Hematopoietic multipotent progenitor cell treated with erythropoietin and hydrocortisone succinate and interleukin-3 and kit ligand, for 8 days (in vitro differentiated cells): ENCODE data around the gene FGL2.
"Not testable (repeated sequence)": the region's sequence is repeated elsewhere in the genome, so short reads cannot be mapped to it uniquely, and the experiment has no call there.

ENCODE experiments used
- DNase-seq: peaks from one replicate; pipeline ENCODE4 v3.0.0-alpha.2; 2015

FGL2 gene, protein sequence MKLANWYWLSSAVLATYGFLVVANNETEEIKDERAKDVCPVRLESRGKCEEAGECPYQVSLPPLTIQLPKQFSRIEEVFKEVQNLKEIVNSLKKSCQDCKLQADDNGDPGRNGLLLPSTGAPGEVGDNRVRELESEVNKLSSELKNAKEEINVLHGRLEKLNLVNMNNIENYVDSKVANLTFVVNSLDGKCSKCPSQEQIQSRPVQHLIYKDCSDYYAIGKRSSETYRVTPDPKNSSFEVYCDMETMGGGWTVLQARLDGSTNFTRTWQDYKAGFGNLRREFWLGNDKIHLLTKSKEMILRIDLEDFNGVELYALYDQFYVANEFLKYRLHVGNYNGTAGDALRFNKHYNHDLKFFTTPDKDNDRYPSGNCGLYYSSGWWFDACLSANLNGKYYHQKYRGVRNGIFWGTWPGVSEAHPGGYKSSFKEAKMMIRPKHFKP

DNA sequence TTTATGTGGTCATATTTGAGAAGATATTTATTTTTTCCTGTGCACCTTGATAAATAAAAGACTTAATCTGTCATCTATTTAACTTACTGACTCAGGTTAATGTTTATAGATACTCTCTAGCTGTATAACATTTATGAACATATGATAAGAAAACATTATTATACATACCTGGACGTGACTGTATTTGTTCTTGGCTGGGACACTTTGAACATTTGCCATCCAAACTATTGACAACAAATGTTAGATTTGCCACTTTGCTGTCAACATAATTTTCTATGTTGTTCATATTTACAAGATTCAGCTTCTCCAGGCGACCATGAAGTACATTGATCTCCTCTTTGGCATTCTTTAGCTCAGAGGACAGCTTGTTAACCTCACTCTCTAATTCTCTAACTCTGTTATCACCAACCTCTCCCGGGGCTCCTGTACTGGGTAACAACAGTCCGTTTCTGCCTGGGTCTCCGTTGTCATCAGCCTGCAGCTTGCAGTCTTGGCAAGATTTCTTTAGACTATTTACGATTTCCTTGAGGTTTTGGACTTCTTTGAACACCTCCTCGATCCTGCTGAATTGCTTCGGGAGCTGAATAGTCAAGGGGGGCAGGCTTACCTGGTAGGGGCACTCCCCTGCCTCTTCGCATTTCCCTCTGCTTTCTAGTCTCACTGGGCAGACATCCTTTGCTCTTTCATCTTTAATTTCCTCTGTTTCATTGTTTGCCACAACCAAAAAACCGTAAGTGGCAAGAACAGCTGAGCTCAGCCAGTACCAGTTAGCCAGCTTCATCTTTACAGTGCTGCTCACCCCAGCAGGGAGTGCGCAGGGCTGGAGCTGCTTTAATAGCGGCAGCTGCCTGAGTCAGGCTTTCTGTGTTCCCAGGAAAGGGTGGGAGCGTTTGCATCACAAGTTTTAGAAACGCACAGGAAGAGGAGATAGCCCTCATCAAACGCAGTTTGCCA lies at the start of gene FGL2:
Gene FGL2 (minus strand): TSS at position 807 of the 954 bp plus-strand sequence. CDS start 26 bp downstream, at position 781.
- DNase-seq = no peak

DNA sequence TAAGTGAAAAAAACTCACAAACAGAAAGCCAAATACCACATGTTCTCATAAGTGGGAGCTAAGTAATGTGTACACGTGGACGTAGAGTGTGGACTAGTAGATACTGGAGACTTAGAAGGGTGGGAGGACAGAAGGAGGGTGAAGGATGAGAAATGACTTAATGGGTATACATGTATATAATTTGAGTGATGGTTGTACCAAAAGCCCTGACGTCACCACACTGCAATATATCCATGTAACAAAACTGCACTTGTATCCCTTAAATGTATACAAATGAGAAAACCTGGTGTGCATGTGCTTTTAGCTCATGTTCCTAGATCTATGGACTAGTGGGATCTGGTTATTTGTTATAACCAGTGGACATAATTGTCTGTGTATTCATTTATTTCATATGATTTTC lies 48.5 kb upstream of the FGL2 start:
- DNase-seq = no peak

DNA sequence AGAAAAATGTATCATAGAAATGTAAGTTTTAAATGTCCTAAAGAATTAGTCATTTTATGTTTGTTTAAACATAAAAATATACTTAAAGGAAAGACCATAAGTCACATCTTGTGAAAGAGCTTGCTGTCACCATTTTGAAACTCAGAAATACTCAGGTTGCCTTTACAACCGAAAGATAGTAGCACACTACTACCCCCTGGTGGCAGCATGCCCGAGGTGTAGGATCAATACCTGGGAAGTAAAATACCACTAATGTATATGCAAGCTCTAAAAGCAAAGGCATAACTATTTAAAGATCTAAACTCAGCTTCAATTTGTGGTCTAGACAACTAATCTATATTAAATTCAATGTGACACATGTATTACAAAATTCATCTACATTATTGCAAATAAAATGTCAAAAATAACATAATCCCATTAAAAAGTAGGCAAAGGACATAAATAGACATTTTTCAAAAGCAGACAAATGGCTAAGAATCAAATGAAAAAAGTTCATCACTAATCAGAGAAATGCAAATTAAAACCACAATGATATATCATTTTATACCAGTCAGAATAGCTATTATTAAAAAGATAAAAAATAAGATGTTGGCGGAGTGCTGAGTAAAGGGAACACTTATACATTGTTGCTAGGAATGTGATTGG lies 47.7 kb upstream of the FGL2 start:
- peak; percentile 86 for DNase-seq

DNA sequence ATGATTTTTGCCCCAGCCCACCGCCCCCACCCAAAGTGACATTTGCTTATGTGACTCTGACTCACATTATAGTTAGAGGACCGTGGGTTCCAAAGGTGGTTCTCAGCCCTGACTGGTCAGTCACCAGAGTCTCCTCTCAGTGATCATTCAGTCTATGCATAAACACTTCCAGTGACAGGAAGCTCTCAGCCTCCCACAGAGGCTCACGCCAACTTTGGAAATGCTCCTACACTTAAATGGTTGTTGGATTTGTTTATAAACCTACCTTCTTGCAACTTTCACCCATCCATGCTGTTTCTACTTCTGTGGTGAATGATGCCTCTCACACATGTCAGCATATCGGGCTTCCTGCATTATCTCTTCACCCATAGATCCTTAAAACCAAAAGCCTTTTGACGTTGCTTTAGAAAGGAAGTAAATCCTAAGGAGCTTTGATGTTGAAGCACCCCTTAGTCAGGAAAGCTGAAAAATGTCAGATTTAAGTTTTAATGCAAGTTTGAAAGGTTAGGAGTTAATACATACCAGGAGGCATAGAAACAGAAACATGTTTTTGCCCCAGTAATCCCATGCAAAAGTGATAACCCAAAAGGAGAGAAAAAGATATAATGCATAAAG lies 46.5 kb upstream of the FGL2 start:
- DNase-seq = no peak

DNA sequence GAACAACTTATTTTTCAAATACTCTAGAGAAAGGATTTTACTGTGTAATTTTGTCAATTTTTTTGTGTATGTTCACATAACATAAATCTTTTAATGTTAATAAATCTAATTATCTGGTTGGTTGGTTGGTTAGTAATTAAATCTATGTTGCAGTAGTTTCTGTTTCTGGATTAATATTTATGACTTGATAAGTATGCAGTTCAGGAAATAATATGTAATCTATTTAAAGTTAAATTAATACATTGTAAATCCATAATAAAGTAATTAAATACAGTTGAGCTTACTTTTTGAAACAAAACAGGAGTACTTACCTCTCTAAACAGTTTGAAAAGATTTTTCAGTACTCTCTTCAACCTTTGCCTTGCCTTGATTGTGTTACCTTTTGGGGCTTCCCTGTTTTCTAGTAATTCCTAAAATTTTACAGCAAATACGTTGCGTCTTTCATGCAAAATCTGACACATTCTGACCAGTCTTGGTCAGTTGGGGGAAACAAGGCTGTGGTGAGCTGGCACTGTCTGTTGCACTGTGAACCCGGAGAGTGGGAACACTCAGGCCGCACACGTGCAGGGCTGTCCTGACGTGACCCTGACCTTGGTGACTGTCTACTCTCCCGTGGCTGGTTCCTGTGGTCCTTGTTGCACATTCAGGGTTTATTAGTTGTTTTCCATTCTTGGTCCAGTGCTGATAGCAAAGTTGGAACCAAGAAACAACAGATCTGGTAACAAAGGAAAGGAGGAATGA lies 45.6 kb upstream of the FGL2 start:
- DNase-seq = no peak

DNA sequence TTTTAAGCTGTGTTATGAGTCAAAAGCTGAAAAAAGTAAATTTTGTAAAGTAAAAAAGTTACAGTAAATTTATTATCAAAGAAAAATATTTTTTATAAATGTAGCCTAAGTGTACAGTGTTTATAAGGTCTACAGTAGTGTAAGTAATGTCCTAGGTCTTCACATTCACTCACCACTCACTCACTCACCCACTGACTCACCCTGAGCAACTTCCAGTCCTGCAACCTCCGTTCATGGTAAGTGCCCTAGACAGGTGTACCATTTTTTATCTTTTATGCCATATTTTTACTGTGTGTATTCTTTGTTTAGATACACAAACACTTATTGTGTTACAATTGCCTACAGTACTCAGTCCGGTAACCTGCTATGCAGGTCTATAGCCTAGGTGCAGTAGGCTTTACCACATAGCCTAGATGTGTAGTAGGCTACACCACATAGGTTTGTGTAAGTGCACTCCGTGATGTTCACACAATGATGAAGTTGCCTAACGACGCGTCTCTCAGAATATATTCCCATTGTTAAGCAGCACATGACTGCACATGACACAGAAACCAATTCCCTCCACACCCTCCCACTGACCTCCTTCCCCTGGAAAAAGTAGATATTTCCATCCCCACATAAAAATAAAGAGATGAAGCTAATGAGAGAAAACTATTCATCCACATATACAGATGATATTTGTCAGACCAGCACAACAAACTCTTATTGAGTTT lies 44.8 kb upstream of the FGL2 start:
- no peak for DNase-seq

DNA sequence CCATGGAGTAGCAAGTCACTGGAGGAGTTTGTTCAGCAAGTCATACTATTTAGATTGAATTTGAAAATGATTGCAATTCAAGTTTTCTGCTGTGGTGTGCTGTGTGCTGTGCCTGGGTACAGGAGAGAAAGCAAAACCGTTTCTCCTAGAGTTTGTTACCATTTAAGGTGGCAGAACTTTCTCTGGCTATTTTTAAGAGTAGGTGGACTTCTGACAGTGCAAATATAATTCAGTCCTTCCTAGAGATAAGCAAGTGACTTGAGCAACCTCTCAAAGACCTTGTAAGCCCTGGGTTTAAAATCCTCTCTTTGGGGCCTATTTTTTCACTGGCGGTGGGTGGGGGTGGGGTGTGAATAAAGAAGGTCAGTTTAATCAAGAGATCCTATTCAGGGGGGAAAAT lies 42.9 kb upstream of the FGL2 start:
- no peak for DNase-seq

DNA sequence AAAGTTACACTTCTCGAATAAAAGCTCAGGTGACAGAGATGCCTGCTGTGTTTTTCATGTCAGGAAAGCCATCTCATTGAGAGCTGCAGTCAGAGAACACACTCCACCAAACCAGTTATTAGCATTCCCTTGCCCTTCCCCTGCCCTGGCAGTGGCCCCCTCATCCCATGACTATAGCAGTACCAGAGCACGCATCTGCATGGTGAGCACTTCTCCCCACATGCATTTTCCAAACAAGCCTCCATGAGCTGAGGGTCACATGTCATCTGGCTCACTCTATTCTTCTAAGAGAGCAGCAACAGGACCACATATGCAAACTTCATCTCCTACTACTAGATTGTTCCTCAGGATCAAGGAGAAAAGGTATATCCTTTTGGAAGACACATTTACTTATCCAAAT lies 42.4 kb upstream of the FGL2 start:
- no peak for DNase-seq

DNA sequence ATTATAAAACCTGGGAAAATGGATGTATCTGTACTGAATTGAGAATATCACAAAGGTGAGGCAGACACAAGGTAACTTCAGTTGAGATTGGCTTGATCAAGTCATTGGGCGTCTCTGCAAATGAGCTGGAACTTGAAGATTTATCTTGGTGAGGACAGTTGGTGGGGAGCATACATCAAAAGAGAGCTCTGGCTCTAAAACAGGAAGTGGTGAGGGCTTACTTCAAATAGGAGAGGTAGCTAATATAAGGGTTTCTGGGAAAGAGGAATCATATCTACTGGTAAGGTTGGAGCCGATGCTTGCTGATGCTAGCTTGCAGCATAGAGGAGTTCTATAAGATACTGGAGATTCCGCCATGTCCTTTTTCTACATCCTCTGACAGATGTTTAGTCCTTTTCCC lies 39.9 kb upstream of the FGL2 start:
- DNase-seq = peak; percentile 4

DNA sequence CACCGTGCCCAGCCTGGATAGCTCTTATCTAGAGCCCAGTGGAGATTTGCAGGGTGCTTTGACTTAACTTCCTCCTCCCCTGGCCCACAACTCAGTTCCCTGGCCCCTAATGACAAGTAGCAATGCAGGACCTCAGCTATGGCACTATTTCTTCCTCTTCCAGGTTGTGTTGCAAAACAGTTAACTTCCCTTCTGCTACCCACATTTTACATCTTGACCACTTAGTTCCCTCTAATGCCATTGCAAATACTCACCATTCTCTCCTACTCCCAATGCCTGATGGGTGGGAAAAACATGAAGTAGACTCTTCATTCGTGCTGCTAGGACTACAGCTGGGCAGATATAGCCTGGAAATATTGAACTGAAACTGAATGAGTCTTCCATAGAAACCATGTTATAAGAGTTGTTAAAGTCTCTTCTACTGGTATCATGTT lies 39.1 kb upstream of the FGL2 start:
- peak; percentile 10 for DNase-seq

DNA sequence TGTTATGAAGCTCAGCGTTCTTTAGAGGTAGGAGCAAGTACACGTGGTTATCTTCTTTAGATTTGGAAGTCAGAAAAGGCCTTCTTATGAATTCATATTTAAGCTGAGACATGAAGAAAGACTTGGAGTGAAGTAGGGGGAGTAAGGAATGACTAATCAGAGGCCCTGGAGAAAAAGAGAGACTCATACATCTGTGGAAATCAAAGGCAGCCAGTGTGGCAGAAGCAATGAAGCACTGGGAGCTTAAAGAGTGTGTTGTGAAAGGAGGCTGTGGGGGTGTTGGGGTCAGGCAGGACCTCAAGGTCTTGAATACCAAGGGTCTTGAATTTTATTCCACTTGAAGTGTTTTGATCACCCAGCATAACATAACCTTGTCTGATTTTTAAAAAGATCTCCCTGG lies 35.7 kb upstream of the FGL2 start:
- DNase-seq = no peak

DNA sequence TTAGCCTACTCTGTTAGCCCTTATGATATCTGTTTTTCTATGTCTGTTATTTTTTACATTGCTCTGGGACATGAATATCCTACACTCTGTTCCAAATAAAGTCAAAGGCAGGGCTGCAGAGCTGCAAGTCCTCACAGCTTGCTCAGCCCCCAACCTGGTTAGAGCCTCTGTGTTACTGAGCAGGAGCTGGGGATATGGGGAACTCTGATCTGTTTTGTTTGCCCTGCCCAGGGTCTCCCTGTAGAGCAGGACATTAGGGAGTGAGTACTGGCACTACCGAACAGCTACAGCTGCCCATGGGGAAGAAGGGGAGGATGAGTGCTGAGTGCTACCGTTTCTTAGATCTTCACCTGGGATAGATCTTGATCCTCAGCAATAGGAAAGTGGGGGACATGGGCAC lies 32.8 kb upstream of the FGL2 start:
- no peak for DNase-seq

DNA sequence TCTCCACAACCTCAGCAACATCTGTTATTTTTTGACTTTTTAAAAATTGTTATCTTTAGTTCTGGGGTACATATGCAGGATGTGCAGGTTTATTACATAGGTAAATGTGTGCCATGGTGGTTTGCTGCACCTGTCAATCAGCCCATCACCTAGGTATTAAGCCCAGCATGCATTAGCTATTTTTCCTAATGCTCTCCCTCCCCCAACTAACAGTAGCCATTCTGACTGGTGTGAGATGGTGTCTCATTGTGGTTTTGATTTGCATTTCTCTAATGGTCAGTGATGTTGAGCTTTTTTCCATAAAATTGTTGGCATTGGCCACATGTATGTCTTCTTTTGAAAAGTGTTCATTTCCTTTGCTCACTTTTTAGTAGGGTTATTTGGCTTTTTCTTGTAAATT lies 29.2 kb upstream of the FGL2 start:
- DNase-seq = not testable (repeated sequence)

DNA sequence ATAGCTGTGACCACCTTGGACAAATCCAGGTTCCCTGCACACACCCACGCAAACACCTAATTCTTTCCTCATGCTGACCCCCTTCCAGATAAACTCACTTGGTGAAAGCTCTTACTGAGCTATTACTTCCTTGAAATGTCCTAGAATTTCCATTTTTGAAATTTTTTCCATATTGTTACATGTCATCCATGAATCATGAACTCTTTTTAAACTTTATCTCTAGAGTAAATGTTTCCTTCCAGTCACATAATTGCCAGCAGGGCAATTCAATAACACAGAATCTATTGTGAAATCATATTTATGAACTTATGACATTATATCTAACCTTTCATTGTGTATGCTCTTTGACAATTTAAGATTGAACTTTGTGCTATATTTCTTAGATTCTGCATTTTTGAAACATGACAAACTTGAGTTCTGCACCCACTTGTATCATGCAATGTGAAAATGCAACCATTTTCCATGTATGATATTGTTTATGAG lies 26.8 kb upstream of the FGL2 start:
- no peak for DNase-seq

DNA sequence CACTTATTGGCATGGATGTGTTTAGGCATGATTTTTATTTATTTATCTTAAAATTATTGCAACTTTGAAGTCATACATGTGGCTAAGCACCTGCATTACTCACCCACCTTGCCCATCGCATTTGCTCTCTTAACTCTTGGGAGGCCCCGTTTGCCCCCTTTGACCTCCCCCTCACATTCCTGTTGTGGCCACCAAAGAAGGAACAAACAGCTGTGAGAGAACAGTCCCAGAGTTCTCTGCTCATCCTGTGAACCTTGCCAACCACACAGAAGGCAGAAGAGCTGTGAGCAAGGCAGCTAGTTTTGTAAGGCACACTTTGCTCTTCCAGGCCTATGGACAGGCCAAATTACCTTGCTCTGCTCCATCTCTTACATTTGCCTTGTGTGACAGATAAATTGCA lies 23.6 kb upstream of the FGL2 start:
- DNase-seq = no peak

DNA sequence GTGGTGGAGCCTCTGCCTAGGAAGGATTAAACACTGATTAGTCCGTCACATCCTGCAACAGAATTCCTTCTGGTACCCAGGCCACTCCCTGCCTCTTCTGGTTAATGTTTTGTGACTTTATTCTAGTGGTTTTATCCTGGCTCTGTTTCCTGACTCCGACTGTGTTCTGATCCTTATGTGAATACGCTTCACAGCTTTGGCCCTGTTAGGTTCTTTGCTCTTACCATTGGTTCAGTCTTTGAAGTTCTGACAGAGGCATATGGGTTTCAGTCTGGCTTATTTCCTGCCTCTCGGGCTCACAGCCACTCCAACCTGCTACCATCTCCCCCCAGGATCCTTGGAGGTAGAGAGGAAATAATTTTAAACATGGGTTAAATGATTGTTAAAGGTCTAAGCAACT lies 23.2 kb upstream of the FGL2 start:
- no peak for DNase-seq

DNA sequence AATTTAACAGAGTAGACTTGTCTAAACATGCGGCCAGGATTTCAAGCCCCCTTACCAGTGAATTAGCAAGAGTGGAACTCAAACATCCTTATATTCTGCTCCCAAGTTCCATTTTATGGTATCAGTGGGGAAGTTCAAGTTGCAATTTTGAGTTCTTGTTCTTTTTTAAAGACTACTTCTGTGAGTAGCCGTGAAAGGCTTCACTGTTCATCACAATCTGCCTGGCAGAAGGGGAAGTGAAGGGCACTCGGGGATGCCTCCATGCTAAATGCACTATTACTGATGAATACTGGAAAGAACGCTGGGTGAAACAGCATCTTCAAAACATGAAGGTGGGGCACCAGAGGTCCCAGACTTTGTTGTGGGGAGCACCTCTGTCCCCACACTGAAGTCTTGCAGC lies 22.4 kb upstream of the FGL2 start:
- no peak for DNase-seq

DNA sequence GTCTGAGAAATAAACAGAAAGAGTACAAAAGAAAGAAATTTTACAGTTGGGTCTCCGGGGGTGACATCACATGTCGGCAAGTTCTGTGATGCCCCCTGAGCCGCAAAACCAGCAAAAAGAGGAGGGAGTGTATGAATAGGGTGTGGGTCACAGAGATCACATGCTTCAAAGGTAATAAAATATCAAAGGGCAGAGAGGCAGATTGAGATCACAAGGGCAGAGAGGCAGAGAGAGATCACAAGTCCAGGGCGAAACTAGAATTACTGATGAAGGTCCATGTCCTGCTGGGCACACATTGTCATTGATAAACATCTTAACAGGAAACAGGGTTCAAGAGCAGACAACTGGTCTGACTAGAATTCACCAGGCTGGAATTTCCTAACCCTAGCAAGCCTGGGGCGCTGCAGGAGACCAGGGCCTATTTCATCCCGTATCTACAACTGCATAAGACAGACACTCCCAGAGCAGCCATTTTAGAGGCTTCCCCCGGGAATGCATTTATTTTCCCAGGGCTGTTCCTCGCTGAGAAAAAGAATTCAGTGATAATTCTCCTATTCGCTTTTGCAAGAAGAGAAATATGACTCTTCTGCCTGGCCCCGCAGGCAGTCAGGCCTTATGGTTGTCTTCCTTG lies 20.2 kb upstream of the FGL2 start:
- DNase-seq = not testable (repeated sequence)

DNA sequence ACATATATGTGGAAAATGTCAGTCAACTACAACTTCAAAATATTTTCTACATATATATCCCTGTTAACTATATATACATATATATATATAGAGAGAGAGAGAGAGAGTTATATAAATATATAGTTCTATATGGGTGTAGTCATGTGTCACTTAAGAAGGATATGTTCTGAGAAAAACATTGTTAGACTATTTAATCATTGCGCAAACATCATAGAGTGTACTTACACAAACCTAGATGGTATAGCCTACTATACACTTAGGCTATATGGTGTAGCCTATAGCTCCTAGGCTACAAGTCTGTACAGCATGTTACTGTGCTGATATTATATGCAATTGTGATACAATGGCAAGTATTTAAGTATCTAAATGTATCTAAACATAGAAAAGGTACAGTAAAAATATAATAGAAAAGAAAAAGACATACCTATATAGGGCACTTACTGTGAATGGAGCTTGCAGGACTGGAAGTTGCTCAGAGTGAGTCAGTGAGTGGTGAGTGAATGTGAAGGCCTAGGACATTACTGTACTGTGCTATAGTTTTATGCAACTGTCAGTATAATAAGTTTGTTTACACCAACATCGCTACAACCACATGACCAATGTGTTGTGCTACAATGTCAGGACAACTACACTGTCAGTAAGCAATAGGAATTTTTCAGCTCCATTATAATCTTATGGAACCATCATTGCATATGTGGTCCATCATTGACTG lies 18.0 kb upstream of the FGL2 start:
- DNase-seq = no peak
